Thyroid gland (tissue), 4 donors: Measurements from ENCODE around the gene DGKZ.

Source experiments
- POLR2A ChIP-seq, 2 donors: fragments of 450-650 bp; IDR thresholded peaks; one replicate each; pipeline ENCODE4 v1.6.1; 2017; ENCODE audit warnings: antibody characterized with exemption in 2 of 2, mild to moderate bottlenecking in 2 of 2, moderate library complexity in 1 of 2
- TF ChIP-seq, protein P1 (sequence below), 6 experiments: fragments of 200-600 bp in 3 of 6; fragments of 450-650 bp in 3 of 6; sonication (generic) in 3 of 6; IDR thresholded peaks; one replicate each; pipeline ENCODE4 v1.5.1; 2016 to 2019; ENCODE audit warnings: antibody characterized with exemption in 6 of 6, mild to moderate bottlenecking in 2 of 6, inconsistent platforms in 1 of 6, moderate library complexity in 1 of 6

DNA sequence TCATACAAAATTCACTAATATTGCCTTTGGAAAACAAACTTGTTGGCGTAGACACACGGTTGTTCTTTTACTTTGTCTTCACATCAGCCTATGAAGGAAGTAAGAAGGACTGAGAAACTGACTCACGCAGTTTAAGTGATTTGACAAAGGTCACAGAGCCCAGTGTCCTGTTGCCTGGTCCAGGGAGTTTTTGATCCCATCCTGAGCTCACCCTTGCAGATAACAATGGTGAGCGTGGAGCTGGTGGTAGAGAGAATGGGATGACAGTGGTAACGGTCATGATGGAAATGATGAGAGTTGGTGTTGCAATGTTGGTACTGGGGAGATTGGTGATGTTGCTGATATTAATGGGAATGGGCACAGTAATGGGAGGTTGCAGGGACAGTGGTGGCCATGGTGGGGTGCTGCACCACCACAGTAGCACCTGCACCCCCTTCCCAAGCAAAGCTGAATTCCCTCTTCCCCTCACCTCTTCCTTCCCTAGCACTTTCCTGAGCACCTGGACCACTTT, 47.8 kb upstream of the DGKZ start:
- TF ChIP-seq, protein P1, sequence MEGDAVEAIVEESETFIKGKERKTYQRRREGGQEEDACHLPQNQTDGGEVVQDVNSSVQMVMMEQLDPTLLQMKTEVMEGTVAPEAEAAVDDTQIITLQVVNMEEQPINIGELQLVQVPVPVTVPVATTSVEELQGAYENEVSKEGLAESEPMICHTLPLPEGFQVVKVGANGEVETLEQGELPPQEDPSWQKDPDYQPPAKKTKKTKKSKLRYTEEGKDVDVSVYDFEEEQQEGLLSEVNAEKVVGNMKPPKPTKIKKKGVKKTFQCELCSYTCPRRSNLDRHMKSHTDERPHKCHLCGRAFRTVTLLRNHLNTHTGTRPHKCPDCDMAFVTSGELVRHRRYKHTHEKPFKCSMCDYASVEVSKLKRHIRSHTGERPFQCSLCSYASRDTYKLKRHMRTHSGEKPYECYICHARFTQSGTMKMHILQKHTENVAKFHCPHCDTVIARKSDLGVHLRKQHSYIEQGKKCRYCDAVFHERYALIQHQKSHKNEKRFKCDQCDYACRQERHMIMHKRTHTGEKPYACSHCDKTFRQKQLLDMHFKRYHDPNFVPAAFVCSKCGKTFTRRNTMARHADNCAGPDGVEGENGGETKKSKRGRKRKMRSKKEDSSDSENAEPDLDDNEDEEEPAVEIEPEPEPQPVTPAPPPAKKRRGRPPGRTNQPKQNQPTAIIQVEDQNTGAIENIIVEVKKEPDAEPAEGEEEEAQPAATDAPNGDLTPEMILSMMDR (IDR thresholded peaks at IDR 0.05): no peak
- no peak for TF ChIP-seq POLR2A (IDR thresholded peaks at IDR 0.05)
